SK-N-SH (cell line): ENCODE data around the gene RASD2.

Experiments
- FOXJ3 ChIP-seq: sonication (generic); formaldehyde crosslinking; IDR thresholded peaks from 2 replicates; pipeline ENCODE4 v1.5.1; 2020; ENCODE audit warnings: mild to moderate bottlenecking, missing genetic modification reagents
- JUND ChIP-seq: IDR thresholded peaks from 2 replicates; pipeline ENCODE4 v1.4.0; 2012
- MXI1 ChIP-seq: IDR thresholded peaks from 2 replicates; pipeline ENCODE4 v1.6.1; 2012; ENCODE audit warnings: mild to moderate bottlenecking, low read depth, low read length, improper control_type of control experiment
- POLR2AphosphoS5 ChIP-seq: IDR thresholded peaks from 2 replicates; pipeline ENCODE4 v1.6.1; 2012; ENCODE audit warnings: low read depth, low read length
- SMC3 ChIP-seq: IDR thresholded peaks from 2 replicates; pipeline ENCODE4 v1.6.1; 2012; ENCODE audit warnings: low read depth, low read length, improper control_type of control experiment
- TAF1 ChIP-seq: IDR thresholded peaks from 2 replicates; pipeline ENCODE4 v1.6.1; 2012; ENCODE audit warnings: low read depth, mild to moderate bottlenecking, low read length, moderate library complexity, borderline replicate concordance
- TCF12 ChIP-seq: IDR thresholded peaks from 2 replicates; pipeline ENCODE4 v1.4.0; 2012
- TF ChIP-seq, protein P1 (sequence below): fragments of 200-600 bp; sonication (generic); IDR thresholded peaks from 2 replicates; pipeline ENCODE4 v1.6.1; 2017; ENCODE audit warnings: antibody characterized with exemption, mild to moderate bottlenecking, moderate library complexity
- TF ChIP-seq, protein P2 (sequence below): IDR thresholded peaks from 2 replicates; pipeline ENCODE4 v1.4.0; 2012; ENCODE audit warnings: low read depth

- TF ChIP-seq POLR2AphosphoS5 (no peak), SMC3 (no peak), JUND (no peak), MXI1 (no peak), TCF12 (no peak), FOXJ3 (CRISPR knock-in tag) (no peak), TAF1 (no peak)
- TF ChIP-seq, protein P1, sequence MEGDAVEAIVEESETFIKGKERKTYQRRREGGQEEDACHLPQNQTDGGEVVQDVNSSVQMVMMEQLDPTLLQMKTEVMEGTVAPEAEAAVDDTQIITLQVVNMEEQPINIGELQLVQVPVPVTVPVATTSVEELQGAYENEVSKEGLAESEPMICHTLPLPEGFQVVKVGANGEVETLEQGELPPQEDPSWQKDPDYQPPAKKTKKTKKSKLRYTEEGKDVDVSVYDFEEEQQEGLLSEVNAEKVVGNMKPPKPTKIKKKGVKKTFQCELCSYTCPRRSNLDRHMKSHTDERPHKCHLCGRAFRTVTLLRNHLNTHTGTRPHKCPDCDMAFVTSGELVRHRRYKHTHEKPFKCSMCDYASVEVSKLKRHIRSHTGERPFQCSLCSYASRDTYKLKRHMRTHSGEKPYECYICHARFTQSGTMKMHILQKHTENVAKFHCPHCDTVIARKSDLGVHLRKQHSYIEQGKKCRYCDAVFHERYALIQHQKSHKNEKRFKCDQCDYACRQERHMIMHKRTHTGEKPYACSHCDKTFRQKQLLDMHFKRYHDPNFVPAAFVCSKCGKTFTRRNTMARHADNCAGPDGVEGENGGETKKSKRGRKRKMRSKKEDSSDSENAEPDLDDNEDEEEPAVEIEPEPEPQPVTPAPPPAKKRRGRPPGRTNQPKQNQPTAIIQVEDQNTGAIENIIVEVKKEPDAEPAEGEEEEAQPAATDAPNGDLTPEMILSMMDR, result no peak
- TF ChIP-seq, protein P2, sequence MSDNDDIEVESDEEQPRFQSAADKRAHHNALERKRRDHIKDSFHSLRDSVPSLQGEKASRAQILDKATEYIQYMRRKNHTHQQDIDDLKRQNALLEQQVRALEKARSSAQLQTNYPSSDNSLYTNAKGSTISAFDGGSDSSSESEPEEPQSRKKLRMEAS, result no peak
Observed at GRCh38 chr22:35502836-35503235, 37.8 kb upstream of the RASD2 start.
